Effector memory CD4-positive, alpha-beta T cell (primary cell): Measurements from ENCODE around the gene RANBP17.
"Not testable (repeated sequence)": the region's sequence is repeated elsewhere in the genome, so short reads cannot be mapped to it uniquely, and the experiment has no call there.

ENCODE experiments used
- DNase-seq, 3 donors: peaks; one replicate each; pipeline ENCODE4 v3.0.0-alpha.2; 2020
- H3K27ac ChIP-seq: 2 replicates; pipeline ENCODE4 v1.7.0; 2013; ENCODE audit warnings: mild to moderate bottlenecking, low read length, moderate library complexity; ENCODE audit not compliant: insufficient read depth, poor library complexity, severe bottlenecking
- H3K27me3 ChIP-seq: replicated peaks from 2 replicates; pipeline ENCODE4 v1.7.0; 2013; ENCODE audit warnings: mild to moderate bottlenecking, low read length; ENCODE audit not compliant: insufficient read depth, control insufficient read depth, poor library complexity, severe bottlenecking
- H3K36me3 ChIP-seq: 2 replicates; pipeline ENCODE4 v1.7.0; 2013; ENCODE audit warnings: mild to moderate bottlenecking, low read length, moderate library complexity; ENCODE audit not compliant: control insufficient read depth, insufficient read depth
- H3K4me1 ChIP-seq: 2 replicates; pipeline ENCODE4 v1.7.0; 2013; ENCODE audit warnings: low read length, mild to moderate bottlenecking; ENCODE audit not compliant: control insufficient read depth, insufficient read depth, poor library complexity, severe bottlenecking
- H3K4me3 ChIP-seq: 2 replicates; pipeline ENCODE4 v1.7.0; 2013; ENCODE audit warnings: low read length, low read depth, mild to moderate bottlenecking; ENCODE audit not compliant: insufficient read depth, poor library complexity, severe bottlenecking
- H3K9me3 ChIP-seq: 2 replicates; pipeline ENCODE4 v1.7.0; 2013; ENCODE audit warnings: mild to moderate bottlenecking, low read length, moderate library complexity; ENCODE audit not compliant: control insufficient read depth

Gene RANBP17

GRCh38 chr5:171283753-171284152 is 421.9 kb downstream of the RANBP17 start:
- H3K4me1 ChIP-seq: no peaks in the 10 kb centered on the region

GRCh38 chr5:171285465-171285864 is 423.6 kb downstream of the RANBP17 start:
- Histone ChIP-seq H3K4me3 (no peak overlapping the region), H3K9me3 (no peaks in the 10 kb centered on the region), H3K36me3 (no peaks in the 10 kb centered on the region), H3K4me1 (no peaks in the 10 kb centered on the region), H3K27ac (no peak overlapping the region), H3K27me3 (no peaks in the 10 kb centered on the region)
- DNase-seq: no peak

More at GRCh38 chr5:171283753-171284152, 421.9 kb downstream of the RANBP17 start:
- H3K9me3 ChIP-seq: no peaks in the 10 kb centered on the region
- no peak for DNase-seq
- no peak overlapping the region for H3K27ac ChIP-seq
- H3K27me3 ChIP-seq: no peaks in the 10 kb centered on the region
- no peaks in the 10 kb centered on the region for H3K36me3 ChIP-seq
- no peak overlapping the region for H3K4me3 ChIP-seq

DNA sequence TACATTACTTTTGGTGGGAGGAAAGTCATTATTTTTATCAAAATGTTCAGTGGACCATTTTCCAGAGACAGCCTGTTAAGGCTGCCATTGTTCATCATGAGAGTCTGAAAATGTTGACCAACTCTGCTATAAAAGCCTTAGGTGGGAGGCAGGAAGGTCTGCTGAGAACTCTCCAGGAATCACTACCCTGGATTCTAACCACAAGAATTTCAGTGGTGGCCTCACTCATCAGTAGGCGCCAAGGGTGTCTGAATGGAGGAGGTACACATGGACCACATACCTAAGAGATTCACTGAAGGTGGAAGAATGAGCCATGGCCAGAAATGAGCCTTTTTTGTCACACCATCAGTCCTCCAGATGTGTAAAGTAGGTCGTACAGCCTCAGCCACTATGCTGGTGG is 426.2 kb downstream of the RANBP17 start:
- no peak overlapping the region for H3K4me3 ChIP-seq
- DNase-seq: no peak
- no peaks in the 10 kb centered on the region for H3K36me3 ChIP-seq
- H3K27ac ChIP-seq: no peak overlapping the region
- H3K9me3 ChIP-seq: no peaks in the 10 kb centered on the region
- no peaks in the 10 kb centered on the region for H3K4me1 ChIP-seq
- H3K27me3 ChIP-seq: no peaks in the 10 kb centered on the region

DNA sequence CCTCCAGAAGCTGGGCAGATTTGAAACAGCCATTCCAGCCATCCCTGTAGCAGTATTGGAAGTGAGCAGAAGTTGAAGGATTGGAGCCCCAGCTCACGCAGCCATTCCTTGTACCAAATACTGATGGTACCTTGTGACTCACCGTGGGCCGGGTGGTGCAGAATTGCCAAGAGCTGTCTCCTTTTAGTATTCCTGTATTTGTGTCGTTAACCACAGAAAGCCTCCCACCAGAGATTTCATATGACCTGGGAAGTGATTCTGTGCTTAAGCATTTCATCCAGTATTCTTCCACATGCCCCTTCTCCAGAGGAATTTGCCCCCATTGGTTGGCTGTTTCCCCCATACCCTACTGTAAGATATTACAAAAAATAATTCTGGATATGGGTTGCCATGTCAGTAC is 429.6 kb downstream of the RANBP17 start:
- Histone ChIP-seq H3K4me1 (no peaks in the 10 kb centered on the region), H3K4me3 (no peak overlapping the region), H3K36me3 (no peaks in the 10 kb centered on the region), H3K9me3 (no peaks in the 10 kb centered on the region), H3K27me3 (no peaks in the 10 kb centered on the region), H3K27ac (no peak overlapping the region)
- DNase-seq: no peak

GRCh38 chr5:171295299-171295698 is 433.5 kb downstream of the RANBP17 start:
- no peak overlapping the region for H3K27ac ChIP-seq
- no peak for DNase-seq

GRCh38 chr5:171295801-171296200 is 434.0 kb downstream of the RANBP17 start:
- Histone ChIP-seq H3K9me3 (no peaks in the 10 kb centered on the region), H3K36me3 (no peaks in the 10 kb centered on the region), H3K4me3 (no peak overlapping the region), H3K27ac (no peak overlapping the region), H3K27me3 (no peaks in the 10 kb centered on the region), H3K4me1 (no peaks in the 10 kb centered on the region)
- DNase-seq: no peak

More at GRCh38 chr5:171295299-171295698, 433.5 kb downstream of the RANBP17 start:
- H3K9me3 ChIP-seq: no peaks in the 10 kb centered on the region
- no peaks in the 10 kb centered on the region for H3K27me3 ChIP-seq
- no peaks in the 10 kb centered on the region for H3K4me1 ChIP-seq
- no peak overlapping the region for H3K4me3 ChIP-seq
- no peaks in the 10 kb centered on the region for H3K36me3 ChIP-seq

DNA sequence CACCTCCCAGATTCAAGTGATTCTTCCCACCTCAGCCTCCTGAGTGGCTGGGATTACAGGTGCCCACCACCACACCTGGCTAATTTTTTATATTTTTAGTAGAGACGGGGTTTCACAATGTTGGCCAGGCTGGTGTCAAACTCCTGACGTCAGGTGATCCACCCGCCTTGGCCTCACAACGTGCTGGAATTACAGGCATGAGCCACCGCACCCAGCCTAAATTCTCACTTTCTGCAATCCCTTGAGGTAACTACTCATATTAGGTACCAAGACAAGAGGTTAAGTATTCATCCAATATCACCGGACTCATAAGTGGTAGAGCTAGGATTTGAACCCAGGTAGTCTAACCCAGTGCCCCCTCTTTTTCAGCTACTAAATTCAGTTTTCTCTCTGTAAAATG is 436.1 kb downstream of the RANBP17 start:
- not testable (repeated sequence) for DNase-seq, H3K27me3 ChIP-seq, H3K4me1 ChIP-seq, H3K27ac ChIP-seq, H3K4me3 ChIP-seq, H3K9me3 ChIP-seq, H3K36me3 ChIP-seq

GRCh38 chr5:171299228-171299627 is 437.4 kb downstream of the RANBP17 start:
- DNase-seq: no peak
- no peak overlapping the region for H3K4me3 ChIP-seq
- H3K9me3 ChIP-seq: no peaks in the 10 kb centered on the region
- no peaks in the 10 kb centered on the region for H3K36me3 ChIP-seq
- no peak overlapping the region for H3K27ac ChIP-seq
- no peaks in the 10 kb centered on the region for H3K27me3 ChIP-seq
- H3K4me1 ChIP-seq: no peaks in the 10 kb centered on the region

GRCh38 chr5:171299851-171300250 is 438.0 kb downstream of the RANBP17 start:
- no peak overlapping the region for H3K4me3 ChIP-seq
- H3K36me3 ChIP-seq: no peaks in the 10 kb centered on the region
- no peak overlapping the region for H3K27ac ChIP-seq
- no peaks in the 10 kb centered on the region for H3K4me1 ChIP-seq
- H3K27me3 ChIP-seq: no peaks in the 10 kb centered on the region
- DNase-seq: no peak
- H3K9me3 ChIP-seq: no peaks in the 10 kb centered on the region

- no peak for DNase-seq
- no peaks in the 10 kb centered on the region for H3K27me3 ChIP-seq
- H3K4me1 ChIP-seq: no peaks in the 10 kb centered on the region
Measured at GRCh38 chr5:171300358-171300757, 438.5 kb downstream of the RANBP17 start.

DNA sequence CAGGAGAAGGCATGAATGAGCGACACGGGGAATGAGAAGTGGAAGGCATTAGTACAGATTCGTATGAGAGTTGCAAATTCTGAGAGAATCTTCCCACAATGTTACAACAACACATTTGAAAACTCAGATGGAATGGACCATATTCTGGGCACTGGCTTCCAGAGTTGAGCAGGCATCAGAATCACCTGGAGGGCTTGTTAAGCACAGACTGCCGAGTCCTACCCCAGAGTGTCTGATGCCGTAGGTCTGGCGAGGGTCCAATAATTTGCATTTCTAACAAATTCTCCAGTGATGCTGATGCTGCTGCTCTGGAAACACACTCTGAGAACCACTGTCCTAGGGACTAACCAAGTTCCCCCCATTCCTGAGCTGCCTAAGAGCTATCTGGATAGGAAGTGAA is 444.3 kb downstream of the RANBP17 start:
- Histone ChIP-seq H3K9me3 (no peaks in the 10 kb centered on the region), H3K27me3 (peaks cover 16% of the 10 kb centered on the region), H3K27ac (no peak overlapping the region), H3K36me3 (no peaks in the 10 kb centered on the region), H3K4me1 (peaks cover 8% of the 10 kb centered on the region), H3K4me3 (no peak overlapping the region)
- no peak for DNase-seq

More at GRCh38 chr5:171300358-171300757, 438.5 kb downstream of the RANBP17 start:
- H3K4me3 ChIP-seq: no peak overlapping the region
- H3K9me3 ChIP-seq: no peaks in the 10 kb centered on the region
- no peaks in the 10 kb centered on the region for H3K36me3 ChIP-seq
- no peak overlapping the region for H3K27ac ChIP-seq
